ENCODE results near the gene PANK2. TPM values are rescaled to one million over a fixed set of nuclear protein-coding genes. Genes with fewer than 3 reads are reported as not detected.

The PANK2 gene
- total RNA-seq, 1 donor from 2014 or later: 41.9 TPM

GRCh38 chr20:3846740-3847428 lies 42.3 kb upstream of the PANK2 start, which contains the start of gene MAVS:
MAVS (plus strand) TSS chr20:3846834; CDS start chr20:3854625, 7,791 bp downstream.
- Mint-ChIP-seq H3K4me1 (ENCODE audit: unreplicated experiment) (peaks cover 31% of the 10 kb centered on the region), H3K9me3 (ENCODE audit: unreplicated experiment) (no peaks in the 10 kb centered on the region), H3K4me3 (ENCODE audit: unreplicated experiment) (peak within 1 kb of the TSS; percentile 88), H3K36me3 (ENCODE audit: unreplicated experiment) (peaks cover 3% of the 10 kb centered on the region), H3K27me3 (ENCODE audit: unreplicated experiment) (no peaks in the 10 kb centered on the region), H3K27ac (ENCODE audit: unreplicated experiment) (peak within 1 kb of the TSS; percentile 85)
- DNase-seq (ENCODE audit: extremely low spot score, unreplicated experiment): peak; percentile 94
- TF ChIP-seq, protein P1, sequence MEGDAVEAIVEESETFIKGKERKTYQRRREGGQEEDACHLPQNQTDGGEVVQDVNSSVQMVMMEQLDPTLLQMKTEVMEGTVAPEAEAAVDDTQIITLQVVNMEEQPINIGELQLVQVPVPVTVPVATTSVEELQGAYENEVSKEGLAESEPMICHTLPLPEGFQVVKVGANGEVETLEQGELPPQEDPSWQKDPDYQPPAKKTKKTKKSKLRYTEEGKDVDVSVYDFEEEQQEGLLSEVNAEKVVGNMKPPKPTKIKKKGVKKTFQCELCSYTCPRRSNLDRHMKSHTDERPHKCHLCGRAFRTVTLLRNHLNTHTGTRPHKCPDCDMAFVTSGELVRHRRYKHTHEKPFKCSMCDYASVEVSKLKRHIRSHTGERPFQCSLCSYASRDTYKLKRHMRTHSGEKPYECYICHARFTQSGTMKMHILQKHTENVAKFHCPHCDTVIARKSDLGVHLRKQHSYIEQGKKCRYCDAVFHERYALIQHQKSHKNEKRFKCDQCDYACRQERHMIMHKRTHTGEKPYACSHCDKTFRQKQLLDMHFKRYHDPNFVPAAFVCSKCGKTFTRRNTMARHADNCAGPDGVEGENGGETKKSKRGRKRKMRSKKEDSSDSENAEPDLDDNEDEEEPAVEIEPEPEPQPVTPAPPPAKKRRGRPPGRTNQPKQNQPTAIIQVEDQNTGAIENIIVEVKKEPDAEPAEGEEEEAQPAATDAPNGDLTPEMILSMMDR (IDR thresholded peaks at IDR 0.05): no peak

GRCh38 chr20:3847429-3847940 lies 41.7 kb upstream of the PANK2 start:
- peak overlapping the region; percentile 85 for H3K27ac Mint-ChIP-seq (ENCODE audit: unreplicated experiment)
- H3K36me3 Mint-ChIP-seq (ENCODE audit: unreplicated experiment): peaks cover 3% of the 10 kb centered on the region
- TF ChIP-seq, protein P1 (IDR thresholded peaks at IDR 0.05): no peak
- H3K4me3 Mint-ChIP-seq (ENCODE audit: unreplicated experiment): peak overlapping the region; percentile 88
- DNase-seq (ENCODE audit: extremely low spot score, unreplicated experiment): no peak
- peaks cover 31% of the 10 kb centered on the region for H3K4me1 Mint-ChIP-seq (ENCODE audit: unreplicated experiment)
- no peaks in the 10 kb centered on the region for H3K9me3 Mint-ChIP-seq (ENCODE audit: unreplicated experiment)
- no peaks in the 10 kb centered on the region for H3K27me3 Mint-ChIP-seq (ENCODE audit: unreplicated experiment)

GRCh38 chr20:3848565-3848964 lies 40.6 kb upstream of the PANK2 start:
- peak overlapping the region; percentile 65 for H3K4me3 Mint-ChIP-seq (ENCODE audit: unreplicated experiment)

DNA sequence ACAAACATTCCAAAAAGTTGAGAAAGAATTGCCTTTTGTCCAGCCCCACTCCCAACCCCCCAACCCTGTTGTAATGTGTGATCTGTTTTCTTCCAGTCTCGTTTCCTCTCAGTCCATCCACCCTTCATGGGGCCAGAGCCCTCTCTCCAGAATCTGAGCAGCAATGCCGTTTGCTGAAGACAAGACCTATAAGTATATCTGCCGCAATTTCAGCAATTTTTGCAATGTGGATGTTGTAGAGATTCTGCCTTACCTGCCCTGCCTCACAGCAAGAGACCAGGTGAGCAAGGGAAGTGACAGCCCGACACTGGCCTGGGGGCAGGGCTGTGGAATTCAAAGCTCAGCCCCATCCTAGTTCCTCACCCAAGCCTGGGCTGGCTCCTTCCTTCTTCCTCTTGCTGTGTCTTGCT lies 34.7 kb upstream of the PANK2 start:
- no peak overlapping the region for H3K4me3 Mint-ChIP-seq (ENCODE audit: unreplicated experiment)

More at GRCh38 chr20:3848565-3848964, 40.6 kb upstream of the PANK2 start:
- no peak for DNase-seq (ENCODE audit: extremely low spot score, unreplicated experiment)
- H3K4me1 Mint-ChIP-seq (ENCODE audit: unreplicated experiment): peaks cover 29% of the 10 kb centered on the region
- TF ChIP-seq, protein P1 (IDR thresholded peaks at IDR 0.05): no peak
- peaks cover 3% of the 10 kb centered on the region for H3K36me3 Mint-ChIP-seq (ENCODE audit: unreplicated experiment)
- H3K27me3 Mint-ChIP-seq (ENCODE audit: unreplicated experiment): no peaks in the 10 kb centered on the region
- peak overlapping the region; percentile 41 for H3K27ac Mint-ChIP-seq (ENCODE audit: unreplicated experiment)
- H3K9me3 Mint-ChIP-seq (ENCODE audit: unreplicated experiment): no peaks in the 10 kb centered on the region

GRCh38 chr20:3857405-3857804 lies 31.8 kb upstream of the PANK2 start:
- Mint-ChIP-seq H3K9me3 (ENCODE audit: unreplicated experiment) (no peaks in the 10 kb centered on the region), H3K27me3 (ENCODE audit: unreplicated experiment) (no peaks in the 10 kb centered on the region), H3K36me3 (ENCODE audit: unreplicated experiment) (peaks cover 34% of the 10 kb centered on the region), H3K4me3 (ENCODE audit: unreplicated experiment) (no peak overlapping the region), H3K27ac (ENCODE audit: unreplicated experiment) (no peak overlapping the region), H3K4me1 (ENCODE audit: unreplicated experiment) (peaks cover 2% of the 10 kb centered on the region)
- no peak for DNase-seq (ENCODE audit: extremely low spot score, unreplicated experiment)
- TF ChIP-seq, protein P1 (IDR thresholded peaks at IDR 0.05): no peak

More for the DNA sequence above, 34.7 kb upstream of the PANK2 start:
- no peak for DNase-seq (ENCODE audit: extremely low spot score, unreplicated experiment)
- peaks cover 24% of the 10 kb centered on the region for H3K36me3 Mint-ChIP-seq (ENCODE audit: unreplicated experiment)
- H3K27me3 Mint-ChIP-seq (ENCODE audit: unreplicated experiment): no peaks in the 10 kb centered on the region
- peaks cover 2% of the 10 kb centered on the region for H3K4me1 Mint-ChIP-seq (ENCODE audit: unreplicated experiment)
- H3K27ac Mint-ChIP-seq (ENCODE audit: unreplicated experiment): no peak overlapping the region
- H3K9me3 Mint-ChIP-seq (ENCODE audit: unreplicated experiment): no peaks in the 10 kb centered on the region
- TF ChIP-seq, protein P1 (IDR thresholded peaks at IDR 0.05): no peak
